ENCODE data around the gene COLEC12.
A peak's percentile ranks its signal among the peaks of the same experiment; 100 is the strongest.

COLEC12 gene

DNA sequence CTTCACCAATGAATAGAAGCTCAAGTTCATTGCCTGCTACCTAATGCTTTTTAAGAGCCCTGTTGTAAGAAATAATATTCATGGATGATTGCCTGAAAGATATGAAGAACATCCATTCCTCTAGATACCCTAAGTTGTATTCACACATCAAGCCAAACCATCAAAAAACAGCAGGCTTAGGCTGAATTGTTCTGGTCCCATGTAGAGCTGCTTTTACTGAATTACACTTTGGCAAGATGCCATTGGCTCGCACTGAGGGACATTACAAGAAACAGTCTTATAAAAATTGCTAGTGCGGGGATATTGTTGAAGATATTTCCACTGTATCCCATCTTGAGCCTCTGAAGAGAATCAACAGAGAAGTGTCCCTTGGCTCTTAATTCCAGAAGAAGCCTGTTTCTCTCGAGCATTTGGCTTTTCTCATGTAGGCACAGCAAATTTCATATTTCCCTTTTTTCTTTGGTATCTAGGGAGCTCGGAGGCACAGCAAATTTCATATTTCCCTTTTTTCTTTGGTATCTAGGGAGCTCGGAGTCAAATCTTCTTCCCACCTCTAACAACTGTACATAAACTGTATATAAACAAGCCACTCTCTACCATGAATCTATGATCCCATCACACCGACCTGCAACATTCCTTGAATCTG lies 107.5 kb downstream of the COLEC12 start:
- no peak overlapping the region for H2BK120ac ChIP-seq (ENCODE audit: low read depth, low read length)
- H3K4me2 ChIP-seq (ENCODE audit: low read length, poor library complexity, severe bottlenecking) = no peak overlapping the region
- no peak overlapping the region for H2AK5ac ChIP-seq (ENCODE audit: low read length, severe bottlenecking)
- no peaks in the 10 kb centered on the region for H3K79me1 ChIP-seq (replicated peaks; ENCODE audit: low read length, poor library complexity, severe bottlenecking)
- no peak overlapping the region for H4K91ac ChIP-seq (ENCODE audit: low read length)
- H3K27ac ChIP-seq (ENCODE audit: low read length, poor library complexity, severe bottlenecking) = no peak overlapping the region
- H4K8ac ChIP-seq (ENCODE audit: low read length) = no peak overlapping the region
- no peak overlapping the region for H3K14ac ChIP-seq (ENCODE audit: low read length in 2 of 2)
- WGBS = 97% methylated on average over 6 of the region's 6 CpGs
- H3K9ac ChIP-seq (ENCODE audit: low read length) = no peak overlapping the region
- H3K36me3 ChIP-seq (ENCODE audit: control insufficient read depth in 1 of 2, insufficient read depth in 2 of 2, low read depth in 1 of 2, low read length in 2 of 2) = peaks cover 0 to 8% of the 10 kb centered on the region in 2 experiments
- no peak overlapping the region for H3K4me3 ChIP-seq (ENCODE audit: insufficient read depth in 1 of 2, low read depth in 1 of 2, low read length in 2 of 2)
- no peak for DNase-seq
- H3K4ac ChIP-seq (ENCODE audit: low read depth in 1 of 2, low read length in 2 of 2) = no peak overlapping the region
- no peak overlapping the region for H2BK5ac ChIP-seq (ENCODE audit: low read depth, low read length, poor library complexity, severe bottlenecking)
- no peaks in the 10 kb centered on the region for H3K27me3 ChIP-seq (ENCODE audit: control insufficient read depth in 1 of 2, insufficient read depth in 1 of 2, low read length in 2 of 2)
- H2BK15ac ChIP-seq (ENCODE audit: low read depth, poor library complexity, severe bottlenecking) = no peak overlapping the region
- peaks cover 8% of the 10 kb centered on the region for H3K4me1 ChIP-seq (ENCODE audit: control insufficient read depth, insufficient read depth, low read depth, low read length)
- H2BK12ac ChIP-seq (ENCODE audit: low read length in 2 of 2) = no peak overlapping the region
- H3K23ac ChIP-seq (ENCODE audit: low read length in 2 of 2) = no peak overlapping the region
- H2AFZ ChIP-seq (ENCODE audit: low read depth, low read length) = no peak overlapping the region
- H3K18ac ChIP-seq (ENCODE audit: low read depth in 1 of 2, low read length in 2 of 2) = no peak overlapping the region
- no peaks in the 10 kb centered on the region for H3K9me3 ChIP-seq (ENCODE audit: control insufficient read depth, low read length)

DNA sequence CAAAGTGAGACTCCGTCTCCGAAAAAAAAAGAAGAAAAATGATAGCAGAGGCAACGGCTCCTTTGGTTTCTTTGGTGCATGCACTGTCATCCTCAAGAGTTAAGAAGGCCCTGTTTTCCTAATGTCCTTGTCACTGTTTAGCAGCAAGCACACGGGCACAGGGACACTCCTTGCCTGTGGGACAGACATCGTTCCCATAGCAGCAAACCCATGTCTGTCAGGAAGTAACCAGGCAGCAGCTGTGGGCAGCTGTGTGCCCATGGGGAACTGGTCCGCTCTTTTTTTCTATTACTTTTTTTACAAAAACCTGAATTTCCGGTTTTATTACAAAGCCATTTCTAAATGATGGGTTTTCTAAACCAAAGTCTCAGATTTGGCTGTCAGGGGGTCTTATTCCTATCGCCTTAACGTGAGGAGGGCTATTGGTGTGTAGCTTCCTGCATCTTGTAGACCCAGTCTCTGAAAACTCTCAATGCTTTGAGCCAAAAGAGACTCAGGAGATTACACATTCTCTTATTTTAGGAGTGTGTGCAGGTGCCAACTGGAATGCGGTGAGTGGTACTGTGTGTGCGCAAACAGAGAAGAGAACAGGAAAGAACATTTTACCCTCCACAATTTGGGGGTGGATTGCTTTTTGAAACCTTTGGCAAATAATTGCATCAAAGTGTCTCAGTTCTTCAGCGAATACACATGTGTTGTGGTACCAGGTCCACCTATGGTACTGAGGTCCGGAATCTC lies 109.6 kb downstream of the COLEC12 start:
- Histone ChIP-seq H2AFZ (ENCODE audit: low read depth, low read length) (no peak overlapping the region), H2AK5ac (ENCODE audit: low read length, severe bottlenecking) (no peak overlapping the region), H3K27me3 (ENCODE audit: control insufficient read depth in 1 of 2, insufficient read depth in 1 of 2, low read length in 2 of 2) (no peaks in the 10 kb centered on the region), H3K18ac (ENCODE audit: low read depth in 1 of 2, low read length in 2 of 2) (no peak overlapping the region), H2BK12ac (ENCODE audit: low read length in 2 of 2) (no peak overlapping the region), H4K91ac (ENCODE audit: low read length) (peak overlapping the region; percentile 41), H2BK120ac (ENCODE audit: low read depth, low read length) (no peak overlapping the region), H3K4ac (ENCODE audit: low read depth in 1 of 2, low read length in 2 of 2) (no peak overlapping the region), H3K23ac (ENCODE audit: low read length in 2 of 2) (no peak overlapping the region), H3K27ac (ENCODE audit: low read length, poor library complexity, severe bottlenecking) (no peak overlapping the region), H3K14ac (ENCODE audit: low read length in 2 of 2) (no peak overlapping the region), H3K9me3 (ENCODE audit: control insufficient read depth, low read length) (no peaks in the 10 kb centered on the region), H4K8ac (ENCODE audit: low read length) (no peak overlapping the region), H2BK5ac (ENCODE audit: low read depth, low read length, poor library complexity, severe bottlenecking) (no peak overlapping the region), H3K9ac (ENCODE audit: low read length) (no peak overlapping the region), H2BK15ac (ENCODE audit: low read depth, poor library complexity, severe bottlenecking) (no peak overlapping the region), H3K4me2 (ENCODE audit: low read length, poor library complexity, severe bottlenecking) (no peak overlapping the region), H3K79me1 (replicated peaks; ENCODE audit: low read length, poor library complexity, severe bottlenecking) (no peaks in the 10 kb centered on the region), H3K4me3 (ENCODE audit: insufficient read depth in 1 of 2, low read depth in 1 of 2, low read length in 2 of 2) (no peak overlapping the region), H3K4me1 (ENCODE audit: control insufficient read depth, insufficient read depth, low read depth, low read length) (peaks cover 8% of the 10 kb centered on the region), H3K36me3 (ENCODE audit: control insufficient read depth in 1 of 2, insufficient read depth in 2 of 2, low read depth in 1 of 2, low read length in 2 of 2) (peaks cover 0 to 15% of the 10 kb centered on the region in 2 experiments)
- no peak for DNase-seq
- 94% methylated on average over 13 of the region's 13 CpGs for WGBS

DNA sequence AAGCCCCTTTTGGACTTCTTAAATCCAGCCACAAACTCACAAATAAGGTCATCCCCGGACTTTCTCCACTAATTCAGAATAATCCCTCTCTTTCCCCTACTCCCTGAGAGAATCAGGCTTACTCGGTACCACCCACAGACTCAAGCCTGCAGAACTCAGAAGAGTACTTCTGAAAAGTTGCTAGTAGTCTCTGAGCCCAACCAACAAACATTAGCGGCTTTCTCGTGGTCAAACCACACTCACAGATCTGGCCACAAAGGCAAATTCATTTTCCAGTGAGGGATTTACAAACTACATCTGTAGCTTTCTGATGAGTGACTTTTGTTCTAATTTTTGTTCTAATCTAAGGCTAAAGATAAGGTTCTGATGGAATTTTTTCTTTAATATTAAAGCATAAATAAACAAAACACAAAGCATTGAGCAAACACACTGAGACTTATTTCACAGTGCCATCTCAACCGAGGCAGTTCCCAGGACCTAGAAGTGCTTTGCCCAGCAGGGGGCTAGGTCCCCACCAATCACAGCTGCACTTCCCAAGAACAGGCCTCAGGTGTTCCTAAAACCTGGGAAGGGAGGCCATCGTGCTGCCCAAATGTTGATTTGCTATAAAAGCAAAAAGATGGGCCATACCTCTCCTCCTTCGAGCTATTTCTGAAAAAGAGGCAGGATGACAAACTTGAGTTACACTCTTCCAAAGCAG lies 110.7 kb downstream of the COLEC12 start:
- peaks cover 0 to 16% of the 10 kb centered on the region in 2 experiments for H3K36me3 ChIP-seq (ENCODE audit: control insufficient read depth in 1 of 2, insufficient read depth in 2 of 2, low read depth in 1 of 2, low read length in 2 of 2)
- no peak overlapping the region for H2BK15ac ChIP-seq (ENCODE audit: low read depth, poor library complexity, severe bottlenecking)
- peak; percentile 53 for DNase-seq
- H3K4me2 ChIP-seq (ENCODE audit: low read length, poor library complexity, severe bottlenecking) = no peak overlapping the region
- H3K23ac ChIP-seq (ENCODE audit: low read length in 2 of 2) = no peak overlapping the region
- no peaks in the 10 kb centered on the region for H3K27me3 ChIP-seq (ENCODE audit: control insufficient read depth in 1 of 2, insufficient read depth in 1 of 2, low read length in 2 of 2)
- WGBS = 80% methylated on average over 5 of the region's 7 CpGs
- H3K4ac ChIP-seq (ENCODE audit: low read depth in 1 of 2, low read length in 2 of 2) = no peak overlapping the region
- H3K9ac ChIP-seq (ENCODE audit: low read length) = no peak overlapping the region
- no peak overlapping the region for H2BK120ac ChIP-seq (ENCODE audit: low read depth, low read length)
- no peaks in the 10 kb centered on the region for H3K9me3 ChIP-seq (ENCODE audit: control insufficient read depth, low read length)
- H4K91ac ChIP-seq (ENCODE audit: low read length) = no peak overlapping the region
- H2BK5ac ChIP-seq (ENCODE audit: low read depth, low read length, poor library complexity, severe bottlenecking) = no peak overlapping the region
- no peak overlapping the region for H3K27ac ChIP-seq (ENCODE audit: low read length, poor library complexity, severe bottlenecking)
- no peak overlapping the region for H2AK5ac ChIP-seq (ENCODE audit: low read length, severe bottlenecking)
- H2AFZ ChIP-seq (ENCODE audit: low read depth, low read length) = no peak overlapping the region
- H3K4me3 ChIP-seq (ENCODE audit: insufficient read depth in 1 of 2, low read depth in 1 of 2, low read length in 2 of 2) = no peak overlapping the region
- H3K79me1 ChIP-seq (replicated peaks; ENCODE audit: low read length, poor library complexity, severe bottlenecking) = no peaks in the 10 kb centered on the region
- no peak overlapping the region for H2BK12ac ChIP-seq (ENCODE audit: low read length in 2 of 2)
- H4K8ac ChIP-seq (ENCODE audit: low read length) = no peak overlapping the region
- no peak overlapping the region for H3K18ac ChIP-seq (ENCODE audit: low read depth in 1 of 2, low read length in 2 of 2)
- H3K4me1 ChIP-seq (ENCODE audit: control insufficient read depth, insufficient read depth, low read depth, low read length) = peaks cover 2% of the 10 kb centered on the region
- H3K14ac ChIP-seq (ENCODE audit: low read length in 2 of 2) = no peak overlapping the region

DNA sequence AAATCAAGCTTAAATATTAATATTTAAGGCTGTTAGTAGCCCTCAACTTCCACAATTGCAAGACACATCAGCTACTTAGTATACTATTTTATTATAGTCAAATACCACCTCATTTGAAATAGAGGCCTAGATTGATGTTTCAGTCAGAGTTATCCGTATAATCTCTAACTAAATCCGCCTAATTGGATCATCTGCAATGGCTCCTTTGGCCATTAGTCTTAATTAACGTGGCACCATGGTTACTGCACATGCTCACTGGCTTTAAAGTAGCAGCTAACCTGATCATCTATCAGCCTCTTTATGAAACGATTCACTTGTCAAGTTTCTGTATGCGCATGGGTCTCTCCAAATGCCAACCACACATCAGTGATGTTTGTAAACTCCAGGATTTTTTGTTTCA lies 112.3 kb downstream of the COLEC12 start:
- DNase-seq = no peak
- Histone ChIP-seq H3K36me3 (ENCODE audit: control insufficient read depth in 1 of 2, insufficient read depth in 2 of 2, low read depth in 1 of 2, low read length in 2 of 2) (peaks cover 0 to 18% of the 10 kb centered on the region in 2 experiments), H3K4me1 (ENCODE audit: control insufficient read depth, insufficient read depth, low read depth, low read length) (no peaks in the 10 kb centered on the region), H4K8ac (ENCODE audit: low read length) (no peak overlapping the region), H2BK120ac (ENCODE audit: low read depth, low read length) (no peak overlapping the region), H2BK15ac (ENCODE audit: low read depth, poor library complexity, severe bottlenecking) (no peak overlapping the region), H2BK12ac (ENCODE audit: low read length in 2 of 2) (no peak overlapping the region), H3K9me3 (ENCODE audit: control insufficient read depth, low read length) (no peaks in the 10 kb centered on the region), H3K27me3 (ENCODE audit: control insufficient read depth in 1 of 2, insufficient read depth in 1 of 2, low read length in 2 of 2) (no peaks in the 10 kb centered on the region), H3K9ac (ENCODE audit: low read length) (no peak overlapping the region), H3K23ac (ENCODE audit: low read length in 2 of 2) (no peak overlapping the region), H3K14ac (ENCODE audit: low read length in 2 of 2) (no peak overlapping the region), H2BK5ac (ENCODE audit: low read depth, low read length, poor library complexity, severe bottlenecking) (no peak overlapping the region), H3K18ac (ENCODE audit: low read depth in 1 of 2, low read length in 2 of 2) (no peak overlapping the region), H3K27ac (ENCODE audit: low read length, poor library complexity, severe bottlenecking) (no peak overlapping the region), H3K4me3 (ENCODE audit: insufficient read depth in 1 of 2, low read depth in 1 of 2, low read length in 2 of 2) (no peak overlapping the region), H3K79me1 (replicated peaks; ENCODE audit: low read length, poor library complexity, severe bottlenecking) (no peaks in the 10 kb centered on the region), H3K4me2 (ENCODE audit: low read length, poor library complexity, severe bottlenecking) (no peak overlapping the region), H3K4ac (ENCODE audit: low read depth in 1 of 2, low read length in 2 of 2) (no peak overlapping the region), H2AFZ (ENCODE audit: low read depth, low read length) (no peak overlapping the region), H4K91ac (ENCODE audit: low read length) (no peak overlapping the region), H2AK5ac (ENCODE audit: low read length, severe bottlenecking) (no peak overlapping the region)
- WGBS = 98% methylated on average over 5 of the region's 5 CpGs

Data from mesenchymal stem cell (in vitro differentiated cells and primary cell).